HEK293 (cell line): Measurements from ENCODE around the gene B3GALT2.
A peak's percentile ranks its signal among the peaks of the same experiment; 100 is the strongest.

Experiments used
- CTCF ChIP-seq: fragments of 450-650 bp; formaldehyde crosslinking; IDR thresholded peaks from 2 replicates; pipeline ENCODE4 v1.5.1; 2016; ENCODE audit warnings: missing biosample characterization, missing genetic modification characterization
- GLIS2 ChIP-seq: fragments of 450-650 bp; formaldehyde crosslinking; IDR thresholded peaks from 2 replicates; pipeline ENCODE4 v1.5.1; 2016; ENCODE audit warnings: missing biosample characterization, missing genetic modification characterization
- MEIS1 ChIP-seq: sonication (generic); formaldehyde crosslinking; IDR thresholded peaks from 2 replicates; pipeline ENCODE4 v1.8.1; 2022; ENCODE audit warnings: missing genetic modification reagents, mild to moderate bottlenecking, borderline replicate concordance
- SETDB1 ChIP-seq: IDR thresholded peaks from one replicate; pipeline ENCODE4 v1.6.1; 2017; ENCODE audit warnings: mild to moderate bottlenecking, low read length, moderate library complexity, mixed read lengths; ENCODE audit not compliant: insufficient read length
- TCF7L2 ChIP-seq: IDR thresholded peaks from 2 replicates; pipeline ENCODE4 v1.6.1; 2011; ENCODE audit warnings: low read depth, mild to moderate bottlenecking, inconsistent platforms, low read length, moderate library complexity, borderline replicate concordance
- ZBTB11 ChIP-seq: fragments of 450-650 bp; formaldehyde crosslinking; conservative IDR thresholded peaks from 2 replicates; pipeline ENCODE4 v1.5.1; 2016; ENCODE audit warnings: low read depth, missing biosample characterization, missing genetic modification characterization
- ZNF416 ChIP-seq: fragments of 450-650 bp; formaldehyde crosslinking; IDR thresholded peaks from 2 replicates; pipeline ENCODE4 v1.5.1; 2016; ENCODE audit warnings: missing biosample characterization, missing genetic modification characterization

- TF ChIP-seq CTCF (tag by site-specific recombination) (0 out of 2 replicates have a peak, but pooled peaks have one; percentile 16), TCF7L2 (no peak), SETDB1 (no peak), ZBTB11 (tag by site-specific recombination) (no peak), GLIS2 (tag by site-specific recombination) (no peak), MEIS1 (CRISPR knock-in tag) (no peak), ZNF416 (no peak)
Measured at GRCh38 chr1:193183019-193183627, 3.3 kb downstream of the B3GALT2 start.
